GM18508 (cell line): Measurements from ENCODE around the gene UTF1.
"Not testable (repeated sequence)": the region's sequence is repeated elsewhere in the genome, so short reads cannot be mapped to it uniquely, and the experiment has no call there.

Source experiments
- ATAC-seq: cut with Tn5 transposase; IDR thresholded peaks from one replicate; pipeline ENCODE4 v1.9.1; 2021; ENCODE audit warnings: moderate number of reproducible peaks; ENCODE audit not compliant: insufficient read depth, unreplicated experiment

Gene UTF1

GRCh38 chr10:133207627-133208026, 22.4 kb upstream of the UTF1 start:
- no peak for ATAC-seq

GRCh38 chr10:133208466-133208865, 21.6 kb upstream of the UTF1 start:
- ATAC-seq = no peak

DNA sequence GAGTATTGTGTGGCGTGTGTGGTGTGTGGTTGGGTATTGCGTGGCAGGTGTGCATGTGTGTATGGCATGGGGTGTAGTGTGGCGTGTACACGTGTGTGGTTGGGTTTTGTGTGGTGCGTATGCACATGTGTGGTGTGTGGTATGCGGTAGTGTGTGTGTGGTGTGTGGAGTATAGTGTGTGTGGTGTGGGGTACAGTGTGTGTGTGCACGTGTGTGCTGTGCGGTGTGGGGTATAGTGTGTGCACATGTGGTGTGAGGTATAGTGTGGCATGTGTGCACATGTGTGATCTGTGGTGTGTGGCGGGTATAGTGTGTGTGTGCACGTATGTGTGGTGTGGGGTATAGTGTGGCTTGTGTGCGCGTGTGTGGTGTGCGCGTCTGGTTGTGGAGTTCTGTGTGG, 20.9 kb upstream of the UTF1 start:
- ATAC-seq = no peak

DNA sequence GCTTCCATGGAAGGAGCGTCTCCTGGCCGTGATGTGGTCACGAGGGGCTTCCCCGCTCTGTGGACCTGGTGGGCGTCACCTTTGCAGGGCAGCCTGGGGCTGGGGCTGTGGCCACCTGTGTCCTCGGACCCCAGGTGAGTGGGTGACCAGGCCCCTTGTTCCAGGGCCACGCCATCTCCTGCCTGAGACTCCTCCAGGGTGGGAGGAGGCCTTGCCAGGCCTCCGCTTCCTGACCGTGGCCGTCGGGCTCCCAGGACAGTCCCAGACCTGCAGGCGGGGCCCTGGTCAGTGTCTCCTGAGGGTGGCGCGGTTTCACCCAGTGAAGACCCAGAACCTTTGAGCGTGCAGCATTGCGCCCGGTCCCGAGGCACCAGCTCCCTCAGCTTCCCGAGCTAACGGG, 20.4 kb upstream of the UTF1 start:
- ATAC-seq = no peak

DNA sequence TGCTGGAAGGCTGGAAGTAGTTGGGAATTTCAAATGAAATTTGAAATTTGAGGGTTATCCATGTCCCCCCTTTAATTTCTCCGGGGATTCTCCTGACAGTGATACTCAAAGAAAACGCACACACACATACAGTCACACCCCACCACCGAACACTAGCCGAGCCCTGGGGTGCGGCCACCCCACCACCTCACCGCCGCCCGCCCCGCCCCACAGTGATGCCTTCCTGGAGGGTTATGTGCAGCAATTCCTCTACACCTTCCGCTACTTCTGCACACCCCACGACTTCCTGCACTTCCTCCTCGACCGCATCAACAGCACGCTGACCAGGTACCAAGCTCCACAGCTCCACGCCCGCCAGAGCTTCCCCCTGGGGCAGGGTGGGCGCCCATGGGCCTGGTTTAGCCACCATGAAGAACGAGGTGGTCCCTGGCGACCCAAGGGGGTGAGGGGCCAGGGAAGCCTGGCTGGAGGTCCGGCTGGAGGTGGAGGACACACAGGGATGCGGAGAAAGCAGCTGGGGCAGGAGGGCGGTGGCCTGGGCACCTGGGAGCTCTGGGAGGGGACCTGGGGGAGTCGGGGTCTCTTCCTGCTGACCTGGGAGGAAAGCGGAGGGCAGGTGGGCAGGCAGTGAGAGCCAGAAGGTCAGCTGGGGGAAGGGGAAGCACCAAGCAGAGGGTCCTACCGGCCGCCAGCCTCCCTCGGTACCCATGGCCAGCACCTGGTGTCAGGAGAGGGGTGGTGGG, 19.4 kb upstream of the UTF1 start:
- no peak for ATAC-seq

GRCh38 chr10:133211141-133211830, 18.7 kb upstream of the UTF1 start:
- no peak for ATAC-seq

DNA sequence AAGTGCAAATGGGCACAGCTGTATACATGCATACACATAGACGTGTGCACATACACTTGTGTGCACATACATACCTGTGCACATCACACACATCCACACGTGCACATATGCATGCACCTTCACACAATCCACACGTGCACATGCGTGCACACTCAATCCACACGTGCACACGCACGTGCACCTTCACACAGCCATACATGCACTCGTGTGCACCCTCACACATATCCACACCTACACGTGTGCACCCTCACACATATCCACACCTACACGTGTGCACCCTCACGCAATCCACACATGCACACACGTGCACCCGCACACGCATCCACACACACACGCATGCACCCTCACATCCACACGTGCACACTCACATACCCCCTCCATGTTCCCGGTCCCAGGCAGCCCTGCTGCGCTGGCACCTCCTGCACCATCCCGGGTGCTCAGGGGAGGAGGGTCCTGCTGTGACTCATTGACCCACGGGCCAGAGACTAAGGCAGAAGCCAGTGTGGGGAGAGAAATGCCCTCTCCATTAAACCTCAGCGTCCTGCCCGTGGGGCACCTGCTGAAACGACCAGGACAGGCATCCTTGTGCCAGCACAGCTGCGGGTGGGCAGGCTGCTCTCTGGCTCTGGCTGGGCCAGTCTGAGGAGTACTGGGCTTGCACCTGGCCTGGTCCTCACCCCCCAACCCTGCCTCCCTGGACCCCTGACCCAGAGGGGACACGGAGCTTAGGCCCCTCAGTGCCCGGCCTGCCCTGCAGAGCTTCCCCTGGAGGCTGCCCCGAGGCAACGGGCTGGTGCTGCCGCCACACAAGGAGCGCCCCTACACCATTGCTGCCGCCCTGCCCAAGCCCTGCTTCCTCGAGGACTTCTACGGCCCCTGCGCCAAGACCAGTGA, 17.8 kb upstream of the UTF1 start:
- no peak for ATAC-seq

- no peak for ATAC-seq
Observed at GRCh38 chr10:133212853-133213494, 17.0 kb upstream of the UTF1 start.

- ATAC-seq = no peak
Observed at GRCh38 chr10:133213641-133214467, 16.2 kb upstream of the UTF1 start.

- no peak for ATAC-seq
Observed at GRCh38 chr10:133214468-133215410, 15.3 kb upstream of the UTF1 start.

- no peak for ATAC-seq
Observed at GRCh38 chr10:133215586-133215985, 14.4 kb upstream of the UTF1 start.

DNA sequence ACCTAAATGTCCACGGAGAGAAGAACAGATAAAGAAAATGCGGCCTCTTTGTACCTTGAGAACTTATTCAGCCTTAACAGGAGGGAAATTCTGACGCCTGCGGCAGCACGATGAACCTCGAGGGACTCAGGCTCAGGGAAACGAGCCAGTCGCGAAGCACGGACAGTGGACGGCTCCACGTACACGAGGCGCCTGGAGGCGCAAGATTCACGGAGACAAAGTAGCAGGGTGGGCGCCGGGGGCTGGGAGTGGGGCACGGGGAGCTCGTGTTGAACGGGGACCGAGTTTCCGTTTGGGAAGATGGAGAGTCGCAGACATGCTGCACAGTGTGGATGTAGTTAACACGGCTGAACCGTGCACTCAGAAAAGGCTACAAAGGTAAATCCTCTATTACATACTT, 13.2 kb upstream of the UTF1 start:
- no peak for ATAC-seq

GRCh38 chr10:133217800-133218589, 12.0 kb upstream of the UTF1 start:
- no peak for ATAC-seq

- ATAC-seq = no peak
Observed at GRCh38 chr10:133218891-133219290, 11.1 kb upstream of the UTF1 start.

DNA sequence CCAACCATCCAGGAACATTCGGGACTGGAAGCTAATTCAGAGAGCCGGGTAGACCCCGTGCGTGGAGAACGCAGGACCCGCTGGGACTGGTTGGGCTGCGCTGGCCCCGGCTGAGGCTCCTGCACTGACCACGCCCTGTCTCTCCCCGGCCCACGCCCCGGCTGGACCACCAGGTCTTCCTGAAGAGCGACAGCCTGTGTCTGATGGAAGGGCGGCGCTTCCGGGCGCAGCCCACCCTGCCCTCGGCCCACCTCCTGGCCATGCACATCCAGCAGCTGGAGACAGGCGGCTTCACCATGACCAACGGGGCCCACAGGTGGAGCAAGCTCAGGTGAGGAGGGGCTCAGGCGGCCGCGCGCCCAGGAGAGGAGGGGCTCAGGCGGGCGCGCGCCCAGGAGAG, 10.2 kb upstream of the UTF1 start:
- no peak for ATAC-seq

DNA sequence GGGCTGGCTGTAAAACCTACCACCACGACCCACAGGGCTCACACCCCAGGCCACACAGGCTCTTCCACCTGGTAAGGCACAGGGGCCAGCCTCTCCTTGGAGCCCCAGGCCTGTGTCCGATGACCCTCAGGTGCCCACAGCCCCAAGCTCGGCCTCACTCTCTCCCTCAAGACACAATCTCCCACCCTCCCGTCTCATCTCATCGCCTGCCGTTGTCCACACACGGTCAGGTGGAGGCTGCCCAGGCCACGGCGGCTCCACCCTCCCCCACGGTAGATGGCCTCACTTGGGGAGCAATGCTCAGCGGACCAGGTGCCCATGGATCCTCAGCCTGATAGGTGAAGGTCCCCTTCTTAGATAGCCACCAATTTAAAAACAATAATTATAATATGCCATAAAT, 8.7 kb upstream of the UTF1 start:
- ATAC-seq = no peak

GRCh38 chr10:133221756-133222155, 8.3 kb upstream of the UTF1 start:
- ATAC-seq = not testable (repeated sequence)

DNA sequence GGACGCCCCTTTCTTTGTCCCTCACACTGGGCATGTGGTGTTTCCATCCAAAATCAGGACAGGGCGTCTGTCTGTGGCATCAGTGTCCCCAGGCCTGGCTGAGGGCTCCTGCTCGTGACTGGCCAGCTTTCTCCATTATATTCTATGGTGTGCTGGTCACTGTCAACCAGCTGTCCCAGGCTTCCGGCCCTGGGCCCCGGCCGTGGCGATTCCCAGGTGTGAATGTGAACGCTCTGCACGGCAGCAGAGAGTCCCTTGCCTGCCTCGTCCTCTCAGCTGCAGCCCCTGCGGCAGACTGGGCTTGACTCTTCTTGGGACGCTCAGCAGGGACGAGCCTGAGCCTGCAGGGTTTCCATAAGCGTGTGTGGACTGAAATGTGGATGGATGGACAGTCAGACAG, 5.9 kb upstream of the UTF1 start:
- no peak for ATAC-seq
